ENCODE data around the gene CPE.

The CPE gene

GRCh38 chr4:165383591-165384073 is 4.8 kb downstream of the CPE start:
- WGBS, 2 experiments (ENCODE audit: insufficient coverage in 2 of 2), result 80 to 100% methylated on average over 1 of the region's 4 CpGs
- Histone ChIP-seq H3K4me3 (ENCODE audit: extremely low read depth, insufficient read depth, low read length, poor library complexity, severe bottlenecking) (no peak overlapping the region), H3K9me3 (ENCODE audit: control insufficient read depth, low read length) (no peaks in the 10 kb centered on the region), H3K4me1 (ENCODE audit: control insufficient read depth, insufficient read depth, low read length, poor library complexity, severe bottlenecking) (peaks cover 25% of the 10 kb centered on the region), H3K27ac (ENCODE audit: low read depth, low read length, severe bottlenecking) (no peak overlapping the region), H3K36me3 (ENCODE audit: control insufficient read depth, insufficient read depth, low read length) (no peaks in the 10 kb centered on the region)

- Histone ChIP-seq H3K4me3 (ENCODE audit: extremely low read depth, insufficient read depth, low read length, poor library complexity, severe bottlenecking) (no peak overlapping the region), H3K27ac (ENCODE audit: low read depth, low read length, severe bottlenecking) (no peak overlapping the region), H3K4me1 (ENCODE audit: control insufficient read depth, insufficient read depth, low read length, poor library complexity, severe bottlenecking) (peaks cover 25% of the 10 kb centered on the region), H3K36me3 (ENCODE audit: control insufficient read depth, insufficient read depth, low read length) (no peaks in the 10 kb centered on the region), H3K9me3 (ENCODE audit: control insufficient read depth, low read length) (no peaks in the 10 kb centered on the region)
- 86 to 93% methylated on average over 2 to 3 of the region's 3 CpGs for WGBS, 2 experiments (ENCODE audit: insufficient coverage in 2 of 2)
These were observed 5.4 kb downstream of the CPE start for GRCh38 chr4:165384186-165384585.

- peaks cover 25% of the 10 kb centered on the region for H3K4me1 ChIP-seq (ENCODE audit: control insufficient read depth, insufficient read depth, low read length, poor library complexity, severe bottlenecking)
- no peak overlapping the region for H3K4me3 ChIP-seq (ENCODE audit: extremely low read depth, insufficient read depth, low read length, poor library complexity, severe bottlenecking)
- H3K9me3 ChIP-seq (ENCODE audit: control insufficient read depth, low read length), result no peaks in the 10 kb centered on the region
- no peaks in the 10 kb centered on the region for H3K36me3 ChIP-seq (ENCODE audit: control insufficient read depth, insufficient read depth, low read length)
- WGBS, 2 experiments (ENCODE audit: insufficient coverage in 2 of 2), result no CpG with 5 or more reads among the region's 1 CpG
- no peak overlapping the region for H3K27ac ChIP-seq (ENCODE audit: low read depth, low read length, severe bottlenecking)
These were observed 5.8 kb downstream of the CPE start for GRCh38 chr4:165384598-165384997.

- no peaks in the 10 kb centered on the region for H3K9me3 ChIP-seq (ENCODE audit: control insufficient read depth, low read length)
- H3K27ac ChIP-seq (ENCODE audit: low read depth, low read length, severe bottlenecking), result no peak overlapping the region
- H3K36me3 ChIP-seq (ENCODE audit: control insufficient read depth, insufficient read depth, low read length), result no peaks in the 10 kb centered on the region
- H3K4me3 ChIP-seq (ENCODE audit: extremely low read depth, insufficient read depth, low read length, poor library complexity, severe bottlenecking), result no peak overlapping the region
- peaks cover 25% of the 10 kb centered on the region for H3K4me1 ChIP-seq (ENCODE audit: control insufficient read depth, insufficient read depth, low read length, poor library complexity, severe bottlenecking)
- 87 to 100% methylated on average over 3 of the region's 4 CpGs for WGBS, 2 experiments (ENCODE audit: insufficient coverage in 2 of 2)
These were observed 6.3 kb downstream of the CPE start for GRCh38 chr4:165385126-165385525.

- H3K27ac ChIP-seq (ENCODE audit: low read depth, low read length, severe bottlenecking), result no peak overlapping the region
- H3K4me3 ChIP-seq (ENCODE audit: extremely low read depth, insufficient read depth, low read length, poor library complexity, severe bottlenecking), result no peak overlapping the region
- 88% methylated on average over 1 of the region's 1 CpG; no CpG with 5 or more reads in 1 of the 2 experiments for WGBS, 2 experiments (ENCODE audit: insufficient coverage in 2 of 2)
- H3K36me3 ChIP-seq (ENCODE audit: control insufficient read depth, insufficient read depth, low read length), result no peaks in the 10 kb centered on the region
- no peaks in the 10 kb centered on the region for H3K9me3 ChIP-seq (ENCODE audit: control insufficient read depth, low read length)
- H3K4me1 ChIP-seq (ENCODE audit: control insufficient read depth, insufficient read depth, low read length, poor library complexity, severe bottlenecking), result peaks cover 25% of the 10 kb centered on the region
These were observed 7.5 kb downstream of the CPE start for GRCh38 chr4:165386328-165386727.

GRCh38 chr4:165388756-165389155 is 9.9 kb downstream of the CPE start:
- Histone ChIP-seq H3K36me3 (ENCODE audit: control insufficient read depth, insufficient read depth, low read length) (no peaks in the 10 kb centered on the region), H3K27ac (ENCODE audit: low read depth, low read length, severe bottlenecking) (no peak overlapping the region), H3K9me3 (ENCODE audit: control insufficient read depth, low read length) (no peaks in the 10 kb centered on the region), H3K4me1 (ENCODE audit: control insufficient read depth, insufficient read depth, low read length, poor library complexity, severe bottlenecking) (peaks cover 7% of the 10 kb centered on the region), H3K4me3 (ENCODE audit: extremely low read depth, insufficient read depth, low read length, poor library complexity, severe bottlenecking) (no peak overlapping the region)

- Histone ChIP-seq H3K27ac (ENCODE audit: low read depth, low read length, severe bottlenecking) (no peak overlapping the region), H3K4me1 (ENCODE audit: control insufficient read depth, insufficient read depth, low read length, poor library complexity, severe bottlenecking) (no peaks in the 10 kb centered on the region), H3K4me3 (ENCODE audit: extremely low read depth, insufficient read depth, low read length, poor library complexity, severe bottlenecking) (no peak overlapping the region), H3K9me3 (ENCODE audit: control insufficient read depth, low read length) (no peaks in the 10 kb centered on the region), H3K36me3 (ENCODE audit: control insufficient read depth, insufficient read depth, low read length) (no peaks in the 10 kb centered on the region)
These were observed 14.2 kb downstream of the CPE start for GRCh38 chr4:165393051-165393450.

GRCh38 chr4:165393704-165394103 is 14.9 kb downstream of the CPE start:
- Histone ChIP-seq H3K4me1 (ENCODE audit: control insufficient read depth, insufficient read depth, low read length, poor library complexity, severe bottlenecking) (no peaks in the 10 kb centered on the region), H3K4me3 (ENCODE audit: extremely low read depth, insufficient read depth, low read length, poor library complexity, severe bottlenecking) (no peak overlapping the region), H3K27ac (ENCODE audit: low read depth, low read length, severe bottlenecking) (no peak overlapping the region), H3K36me3 (ENCODE audit: control insufficient read depth, insufficient read depth, low read length) (no peaks in the 10 kb centered on the region), H3K9me3 (ENCODE audit: control insufficient read depth, low read length) (no peaks in the 10 kb centered on the region)
- no CpG with 5 or more reads among the region's 2 CpGs for WGBS, 2 experiments (ENCODE audit: insufficient coverage in 2 of 2)

- no peaks in the 10 kb centered on the region for H3K4me1 ChIP-seq (ENCODE audit: control insufficient read depth, insufficient read depth, low read length, poor library complexity, severe bottlenecking)
- WGBS, 2 experiments (ENCODE audit: insufficient coverage in 2 of 2), result 85 to 100% methylated on average over 2 of the region's 5 CpGs
- no peak overlapping the region for H3K4me3 ChIP-seq (ENCODE audit: extremely low read depth, insufficient read depth, low read length, poor library complexity, severe bottlenecking)
- no peaks in the 10 kb centered on the region for H3K36me3 ChIP-seq (ENCODE audit: control insufficient read depth, insufficient read depth, low read length)
- no peak overlapping the region for H3K27ac ChIP-seq (ENCODE audit: low read depth, low read length, severe bottlenecking)
- H3K9me3 ChIP-seq (ENCODE audit: control insufficient read depth, low read length), result no peaks in the 10 kb centered on the region
These were observed 15.5 kb downstream of the CPE start for GRCh38 chr4:165394275-165394674.

- WGBS, 2 experiments (ENCODE audit: insufficient coverage in 2 of 2), result 67 to 73% methylated on average over 1 of the region's 1 CpG
- Histone ChIP-seq H3K4me1 (ENCODE audit: control insufficient read depth, insufficient read depth, low read length, poor library complexity, severe bottlenecking) (no peaks in the 10 kb centered on the region), H3K27ac (ENCODE audit: low read depth, low read length, severe bottlenecking) (no peak overlapping the region)
These were observed 19.8 kb downstream of the CPE start for GRCh38 chr4:165398570-165398969.

GRCh38 chr4:165402375-165402774 is 23.6 kb downstream of the CPE start:
- H3K36me3 ChIP-seq (ENCODE audit: control insufficient read depth, insufficient read depth, low read length), result no peaks in the 10 kb centered on the region
- no peaks in the 10 kb centered on the region for H3K9me3 ChIP-seq (ENCODE audit: control insufficient read depth, low read length)
- H3K4me3 ChIP-seq (ENCODE audit: extremely low read depth, insufficient read depth, low read length, poor library complexity, severe bottlenecking), result no peak overlapping the region
- no peaks in the 10 kb centered on the region for H3K4me1 ChIP-seq (ENCODE audit: control insufficient read depth, insufficient read depth, low read length, poor library complexity, severe bottlenecking)
- no peak overlapping the region for H3K27ac ChIP-seq (ENCODE audit: low read depth, low read length, severe bottlenecking)
- 81 to 100% methylated on average over 2 to 8 of the region's 9 CpGs for WGBS, 2 experiments (ENCODE audit: insufficient coverage in 2 of 2)

More at GRCh38 chr4:165398570-165398969, 19.8 kb downstream of the CPE start:
- no peaks in the 10 kb centered on the region for H3K9me3 ChIP-seq (ENCODE audit: control insufficient read depth, low read length)
- no peak overlapping the region for H3K4me3 ChIP-seq (ENCODE audit: extremely low read depth, insufficient read depth, low read length, poor library complexity, severe bottlenecking)
- no peaks in the 10 kb centered on the region for H3K36me3 ChIP-seq (ENCODE audit: control insufficient read depth, insufficient read depth, low read length)
